Prostate gland (tissue), 2 donors: Measurements from ENCODE around the gene TNS1. TPM values are rescaled to one million over a fixed set of nuclear protein-coding genes. Genes with fewer than 3 reads are reported as not detected.

Source experiments
- DNase-seq: peaks from one replicate; pipeline ENCODE4 v3.0.0-alpha.2; 2019; ENCODE audit warnings: low spot score
- H3K27ac ChIP-seq, 2 donors: fragments of 200-600 bp; sonication (generic); 2 replicates each; pipeline ENCODE4 v1.5.1; 2017 to 2019
- H3K27me3 ChIP-seq: fragments of 200-600 bp; sonication (generic); replicated peaks from 2 replicates; pipeline ENCODE4 v1.5.1; 2019; ENCODE audit not compliant: insufficient read depth
- H3K36me3 ChIP-seq, 2 donors: fragments of 200-600 bp; sonication (generic); 1 replicate in 1 of 2; 2 replicates in 1 of 2; pipeline versions ENCODE4 v1.5.1 to v1.8.1; 2017 to 2019
- H3K4me1 ChIP-seq: fragments of 200-600 bp; sonication (generic); replicated peaks from 2 replicates; pipeline ENCODE4 v1.5.1; 2019
- H3K4me3 ChIP-seq, 2 donors: fragments of 200-600 bp; sonication (generic); 2 replicates each; pipeline ENCODE4 v1.5.1; 2017 to 2019
- H3K9me3 ChIP-seq: fragments of 200-600 bp; sonication (generic); 2 replicates; pipeline ENCODE4 v1.5.1; 2017
- POLR2A ChIP-seq: fragments of 450-650 bp; IDR thresholded peaks from one replicate; pipeline ENCODE4 v1.6.1; 2016; ENCODE audit warnings: antibody characterized with exemption, mild to moderate bottlenecking
- POLR2AphosphoS5 ChIP-seq: sonication (generic); formaldehyde crosslinking; IDR thresholded peaks from one replicate; pipeline ENCODE4 v1.6.1; 2017; ENCODE audit warnings: antibody characterized with exemption
- WGBS: methylation state at CpG from one replicate; pipeline ENCODE4 v1.1.5; 2018; 5-methylcytosine and 5-hydroxymethylcytosine counted together
- intact Hi-C: fragments of 100-400 bp; cut with DNase I; formaldehyde crosslinking; loops from one replicate; pipeline ENCODE4 v1.14.2; 2022
- total RNA-seq, 2 donors: library from RNA; depleted of rRNA; stranded (reverse); fragments of >200 nt; gene quantifications; one replicate each; pipeline ENCODE4 v1.1.0, GENCODE V29; 2016
- TF ChIP-seq, protein P1 (sequence below), 4 experiments: fragments of 200-600 bp in 2 of 4; fragments of 450-650 bp in 2 of 4; sonication (generic) in 2 of 4; IDR thresholded peaks; 1 replicate in 3 of 4; 2 replicates in 1 of 4; pipeline ENCODE4 v1.5.1; 2016 to 2019; ENCODE audit warnings: antibody characterized with exemption in 4 of 4, mild to moderate bottlenecking in 2 of 4, moderate library complexity in 2 of 4

The TNS1 gene
- total RNA-seq, 2 donors from 2014 or later, result 238 to 659 TPM

DNA sequence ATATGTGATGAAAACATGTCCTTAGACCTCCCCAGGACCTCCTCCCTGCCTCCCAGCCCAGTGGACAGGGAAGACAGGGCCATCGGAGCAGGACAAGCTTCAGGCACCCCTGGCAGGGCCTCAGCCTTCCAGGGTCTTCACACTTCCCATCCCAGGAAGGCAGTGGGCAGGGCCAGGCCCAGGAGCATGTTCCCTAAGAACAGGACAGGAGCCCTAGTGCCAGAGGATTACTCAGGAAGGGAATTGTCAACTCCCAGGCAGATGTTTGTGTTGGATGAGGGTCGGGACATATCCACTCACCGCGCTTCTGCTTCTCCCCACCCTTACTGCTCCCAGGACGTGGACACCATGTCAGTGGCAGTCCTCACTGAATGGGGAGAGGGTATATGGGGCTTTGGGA is 138.9 kb downstream of the TNS1 start:
- no peaks in the 10 kb centered on the region for H3K27me3 ChIP-seq
- WGBS, result 58% methylated on average over 5 of the region's 5 CpGs
- no peaks in the 10 kb centered on the region for H3K9me3 ChIP-seq
- H3K4me1 ChIP-seq, result peaks cover under 1% of the 10 kb centered on the region
- no peak overlapping the region for H3K27ac ChIP-seq
- DNase-seq, result no peak
- intact Hi-C loops, result no loop called here
- no peaks in the 10 kb centered on the region for H3K36me3 ChIP-seq
- no peak for TF ChIP-seq POLR2A
- TF ChIP-seq, protein P1, sequence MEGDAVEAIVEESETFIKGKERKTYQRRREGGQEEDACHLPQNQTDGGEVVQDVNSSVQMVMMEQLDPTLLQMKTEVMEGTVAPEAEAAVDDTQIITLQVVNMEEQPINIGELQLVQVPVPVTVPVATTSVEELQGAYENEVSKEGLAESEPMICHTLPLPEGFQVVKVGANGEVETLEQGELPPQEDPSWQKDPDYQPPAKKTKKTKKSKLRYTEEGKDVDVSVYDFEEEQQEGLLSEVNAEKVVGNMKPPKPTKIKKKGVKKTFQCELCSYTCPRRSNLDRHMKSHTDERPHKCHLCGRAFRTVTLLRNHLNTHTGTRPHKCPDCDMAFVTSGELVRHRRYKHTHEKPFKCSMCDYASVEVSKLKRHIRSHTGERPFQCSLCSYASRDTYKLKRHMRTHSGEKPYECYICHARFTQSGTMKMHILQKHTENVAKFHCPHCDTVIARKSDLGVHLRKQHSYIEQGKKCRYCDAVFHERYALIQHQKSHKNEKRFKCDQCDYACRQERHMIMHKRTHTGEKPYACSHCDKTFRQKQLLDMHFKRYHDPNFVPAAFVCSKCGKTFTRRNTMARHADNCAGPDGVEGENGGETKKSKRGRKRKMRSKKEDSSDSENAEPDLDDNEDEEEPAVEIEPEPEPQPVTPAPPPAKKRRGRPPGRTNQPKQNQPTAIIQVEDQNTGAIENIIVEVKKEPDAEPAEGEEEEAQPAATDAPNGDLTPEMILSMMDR (IDR thresholded peaks at IDR 0.05), result no peak
- TF ChIP-seq POLR2AphosphoS5, result no peak
- no peak overlapping the region for H3K4me3 ChIP-seq

DNA sequence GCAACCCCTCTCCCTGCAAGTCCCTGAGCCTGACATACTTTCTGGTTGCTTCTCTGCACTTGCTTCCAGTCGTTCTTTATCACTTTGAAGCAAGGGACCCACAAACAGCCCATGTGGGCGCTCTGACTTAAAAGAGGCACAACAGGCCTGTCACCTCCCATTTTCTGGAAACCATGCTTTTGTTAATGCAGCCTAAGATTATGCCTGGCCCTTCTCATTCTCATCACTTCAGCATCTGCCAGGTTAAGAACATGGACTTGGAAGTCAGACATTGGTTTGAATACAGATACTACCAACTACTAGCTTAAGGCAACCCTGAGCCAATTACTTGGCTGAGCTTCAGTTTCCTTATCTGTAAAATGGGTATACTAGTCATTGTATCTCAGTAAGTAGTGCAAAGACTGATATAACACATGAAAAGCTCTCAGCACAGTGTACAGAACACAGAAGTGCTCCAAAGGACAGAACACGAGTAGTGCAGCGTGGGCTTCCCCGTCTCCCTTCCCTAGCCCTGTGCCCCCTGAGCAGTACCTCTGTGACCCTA is 141.4 kb downstream of the TNS1 start:
- no peaks in the 10 kb centered on the region for H3K9me3 ChIP-seq
- TF ChIP-seq, protein P1 (IDR thresholded peaks at IDR 0.05), result no peak
- TF ChIP-seq POLR2AphosphoS5 (no peak), POLR2A (no peak)
- H3K27me3 ChIP-seq, result no peaks in the 10 kb centered on the region
- WGBS, result 88% methylated on average over 5 of the region's 5 CpGs
- no peak for DNase-seq
- no peak overlapping the region for H3K4me3 ChIP-seq
- H3K36me3 ChIP-seq, result no peaks in the 10 kb centered on the region
- intact Hi-C loops, result no loop called here
- H3K4me1 ChIP-seq, result no peaks in the 10 kb centered on the region
- H3K27ac ChIP-seq, result no peak overlapping the region

DNA sequence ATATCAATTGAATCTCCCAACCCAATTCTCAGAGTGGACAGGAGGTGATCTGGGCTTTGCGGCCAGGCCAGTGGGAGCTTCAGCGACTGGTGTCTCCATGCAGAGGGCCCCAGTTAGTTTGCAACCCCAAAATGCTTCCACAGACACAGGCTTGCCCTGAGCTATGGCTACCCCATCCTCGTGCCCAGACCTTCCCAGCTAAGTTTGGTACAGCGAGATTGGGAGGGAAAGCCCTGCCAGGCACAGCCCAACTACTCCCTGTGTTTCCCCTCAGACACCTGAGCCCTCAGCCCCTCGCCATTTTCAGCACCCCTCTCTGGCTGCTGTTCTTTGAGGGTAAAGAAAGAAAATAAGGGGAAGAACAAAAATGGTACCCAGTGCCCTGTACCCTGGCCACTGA is 142.9 kb downstream of the TNS1 start:
- Histone ChIP-seq H3K4me1 (no peaks in the 10 kb centered on the region), H3K27me3 (no peaks in the 10 kb centered on the region), H3K4me3 (no peak overlapping the region), H3K27ac (no peak overlapping the region), H3K9me3 (no peaks in the 10 kb centered on the region), H3K36me3 (no peaks in the 10 kb centered on the region)
- 75% methylated on average over 5 of the region's 5 CpGs for WGBS
- DNase-seq, result no peak
- TF ChIP-seq POLR2A (no peak), POLR2AphosphoS5 (no peak)
- TF ChIP-seq, protein P1 (IDR thresholded peaks at IDR 0.05), result no peak
- intact Hi-C loops, result no loop called here

DNA sequence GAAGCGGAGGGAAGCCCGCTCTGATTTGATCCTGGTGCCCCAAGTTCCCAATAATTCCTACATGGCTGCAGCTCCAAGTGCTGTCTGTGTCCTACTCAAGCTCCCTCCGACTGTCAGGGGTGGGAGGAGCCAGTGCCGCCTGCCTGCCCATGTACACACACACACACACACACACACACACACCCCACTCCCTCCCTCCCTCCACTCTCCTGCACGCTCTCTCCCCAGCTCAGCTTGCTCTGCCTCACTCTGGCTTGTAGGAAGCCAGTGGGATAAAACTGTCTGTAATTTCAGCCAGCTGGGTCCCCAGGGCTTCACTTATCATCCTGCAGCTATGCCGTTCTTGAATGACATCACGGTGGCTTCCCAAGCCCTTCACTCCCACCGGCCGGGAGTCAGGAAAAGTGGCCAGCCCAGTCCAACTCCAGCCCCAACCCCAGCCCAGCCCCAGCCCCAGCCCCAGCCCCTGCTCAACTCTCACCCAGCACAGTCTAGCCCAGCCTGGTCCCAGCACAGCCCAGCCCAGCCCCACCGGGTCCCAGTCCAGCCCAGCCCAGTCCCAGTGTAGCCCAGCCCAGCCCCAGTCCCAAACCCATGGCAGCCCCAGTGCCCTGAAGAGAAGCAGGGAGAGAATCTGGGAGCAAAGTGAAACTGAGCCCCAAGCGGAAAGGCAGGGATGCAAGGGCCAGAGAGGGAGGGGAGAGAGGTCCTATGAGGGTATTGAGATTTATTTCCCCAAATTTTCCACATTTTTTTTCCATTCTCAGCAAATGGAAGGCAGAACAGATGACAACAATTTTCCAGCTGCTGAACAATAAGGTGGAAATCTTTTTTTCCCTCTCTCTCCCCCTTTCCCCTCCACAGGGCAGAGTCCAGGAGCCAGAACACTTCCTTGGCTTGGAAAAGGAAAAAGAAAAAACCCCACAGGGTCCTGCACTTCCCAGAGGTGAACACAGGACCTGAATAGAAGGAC is 144.0 kb downstream of the TNS1 start:
- WGBS, result 31% methylated on average over 11 of the region's 11 CpGs
- no peak for TF ChIP-seq POLR2AphosphoS5
- TF ChIP-seq POLR2A, result no peak
- TF ChIP-seq, protein P1 (IDR thresholded peaks at IDR 0.05), result no peak
- Histone ChIP-seq H3K9me3 (no peaks in the 10 kb centered on the region), H3K36me3 (no peaks in the 10 kb centered on the region), H3K27ac (peak overlapping the region; percentile 22 to 34), H3K27me3 (no peaks in the 10 kb centered on the region), H3K4me1 (no peaks in the 10 kb centered on the region), H3K4me3 (no peak overlapping the region)
- intact Hi-C loops, result no loop called here
- peak; percentile 63 for DNase-seq
